Stimulated activated naive CD8-positive, alpha-beta T cell treated with anti-CD3 and anti-CD28 coated beads, Interleukin-15, amount 100 ng/mL, for 72 hours (primary cell): ENCODE results near the gene CTSL.
"Not testable (repeated sequence)": the region's sequence is repeated elsewhere in the genome, so short reads cannot be mapped to it uniquely, and the experiment has no call there.

ENCODE experiments used
- ATAC-seq: fragments of 150-1000 bp; cut with Tn5 transposase; 2 replicates; pipeline ENCODE4 v1.10.0; 2021; ENCODE audit warnings: mild to moderate bottlenecking, moderate library complexity
- DNase-seq, 2 donors: peaks; one replicate each; pipeline ENCODE4 v3.0.0; 2021 to 2022
- H3K27ac Mint-ChIP-seq, 2 donors: one replicate each; pipeline ENCODE4 v1.8.0; 2022; ENCODE audit warnings: mild to moderate bottlenecking in 2 of 2, mixed read lengths in 2 of 2, moderate library complexity in 2 of 2
- H3K27me3 Mint-ChIP-seq: one replicate; pipeline ENCODE4 v1.8.0; 2022; ENCODE audit warnings: mixed read lengths
- H3K4me1 Mint-ChIP-seq: one replicate; pipeline ENCODE4 v1.8.0; 2022; ENCODE audit warnings: mild to moderate bottlenecking, mixed read lengths
- H3K4me3 Mint-ChIP-seq, 2 donors: one replicate each; pipeline ENCODE4 v1.8.0; 2022; ENCODE audit warnings: mild to moderate bottlenecking in 2 of 2, mixed read lengths in 2 of 2, moderate library complexity in 1 of 2
- H3K9me3 Mint-ChIP-seq, 2 donors: one replicate each; pipeline ENCODE4 v1.8.0; 2022; ENCODE audit warnings: mixed read lengths in 2 of 2

Gene CTSL

GRCh38 chr9:87758330-87758729, 32.4 kb downstream of the CTSL start:
- ATAC-seq, H3K4me3 Mint-ChIP-seq, H3K4me1 Mint-ChIP-seq, H3K9me3 Mint-ChIP-seq, DNase-seq, H3K27ac Mint-ChIP-seq: not testable (repeated sequence)
- H3K27me3 Mint-ChIP-seq = peaks cover 18% of the 10 kb centered on the region

- H3K9me3 Mint-ChIP-seq, H3K4me1 Mint-ChIP-seq, H3K27ac Mint-ChIP-seq, H3K4me3 Mint-ChIP-seq, ATAC-seq, DNase-seq: not testable (repeated sequence)
- peaks cover 20% of the 10 kb centered on the region for H3K27me3 Mint-ChIP-seq
Measured at GRCh38 chr9:87759980-87760379, 34.1 kb downstream of the CTSL start.

DNA sequence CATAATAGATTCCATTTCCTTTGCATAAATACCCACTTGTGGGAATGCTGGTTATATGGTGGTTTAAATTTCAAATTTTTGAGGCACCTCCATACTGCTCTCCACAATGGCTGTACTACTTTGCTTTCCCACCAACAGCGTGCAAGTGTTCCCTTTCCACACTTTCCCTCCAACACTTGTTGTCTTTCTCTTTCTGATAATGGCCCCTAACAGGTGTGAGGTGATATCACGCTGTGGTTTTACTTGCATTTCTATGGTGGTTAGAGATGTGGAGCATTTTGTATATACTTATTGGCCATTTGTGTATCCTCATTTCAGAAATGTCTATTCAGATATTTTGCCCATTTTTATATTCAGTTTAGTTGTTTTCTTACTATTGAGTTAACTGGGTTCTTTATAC, 34.6 kb downstream of the CTSL start:
- no peak for ATAC-seq
- no peak for DNase-seq
- H3K4me1 Mint-ChIP-seq = no peaks in the 10 kb centered on the region

DNA sequence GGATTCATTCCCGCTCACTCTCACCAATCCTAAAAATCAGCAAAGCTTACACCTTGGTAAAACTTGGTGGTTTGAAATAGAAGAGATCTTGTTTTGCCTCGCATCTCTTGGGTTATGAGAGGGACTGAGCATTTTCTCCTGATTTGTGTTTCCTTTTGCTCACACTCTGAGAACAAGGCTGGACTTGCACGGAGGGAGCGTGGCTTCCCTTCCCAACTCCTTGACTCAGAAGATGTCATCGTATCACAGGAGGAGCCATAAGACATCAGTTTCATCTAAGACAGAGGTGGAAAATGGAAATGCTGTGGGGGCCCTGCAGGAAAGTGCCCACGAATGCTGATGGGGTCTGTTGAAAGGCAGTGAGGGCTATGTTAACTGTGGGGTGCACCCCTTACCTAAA, 37.4 kb downstream of the CTSL start:
- peaks cover 15% of the 10 kb centered on the region for H3K27me3 Mint-ChIP-seq
- no peaks in the 10 kb centered on the region for H3K4me1 Mint-ChIP-seq
- no peak overlapping the region for H3K27ac Mint-ChIP-seq
- DNase-seq (no peak), ATAC-seq (no peak)
- peaks cover 0 to 6% of the 10 kb centered on the region in 2 donors for H3K9me3 Mint-ChIP-seq
- H3K4me3 Mint-ChIP-seq = no peak overlapping the region

More for the DNA sequence above, 34.6 kb downstream of the CTSL start:
- H3K4me3 Mint-ChIP-seq = no peak overlapping the region
- peaks cover 15% of the 10 kb centered on the region for H3K27me3 Mint-ChIP-seq
- peaks cover 0 to 6% of the 10 kb centered on the region in 2 donors for H3K9me3 Mint-ChIP-seq
- H3K27ac Mint-ChIP-seq = no peak overlapping the region

DNA sequence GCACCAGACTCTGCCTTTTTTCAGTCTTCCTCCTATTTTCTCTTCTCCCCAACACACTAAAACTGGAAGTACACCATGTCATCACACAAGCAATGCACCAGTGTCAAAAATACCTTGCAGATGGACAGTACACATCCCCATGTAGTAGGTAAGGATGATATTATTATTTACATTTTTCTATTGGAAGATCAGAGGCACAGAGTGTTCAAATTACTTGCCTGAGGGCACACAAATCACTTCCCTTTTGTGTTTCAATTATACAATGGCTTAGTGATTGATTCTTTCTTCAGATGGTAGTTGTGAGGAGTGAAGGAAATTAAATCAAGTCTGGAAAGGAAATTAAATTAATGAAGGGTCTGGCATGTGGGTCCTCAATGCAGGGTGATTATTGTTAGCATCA, 39.6 kb downstream of the CTSL start:
- Mint-ChIP-seq H3K27ac (no peak overlapping the region), H3K27me3 (peaks cover 15% of the 10 kb centered on the region), H3K4me1 (no peaks in the 10 kb centered on the region), H3K4me3 (no peak overlapping the region), H3K9me3 (peaks cover 0 to 6% of the 10 kb centered on the region in 2 donors)
- ATAC-seq (no peak), DNase-seq (no peak)

DNA sequence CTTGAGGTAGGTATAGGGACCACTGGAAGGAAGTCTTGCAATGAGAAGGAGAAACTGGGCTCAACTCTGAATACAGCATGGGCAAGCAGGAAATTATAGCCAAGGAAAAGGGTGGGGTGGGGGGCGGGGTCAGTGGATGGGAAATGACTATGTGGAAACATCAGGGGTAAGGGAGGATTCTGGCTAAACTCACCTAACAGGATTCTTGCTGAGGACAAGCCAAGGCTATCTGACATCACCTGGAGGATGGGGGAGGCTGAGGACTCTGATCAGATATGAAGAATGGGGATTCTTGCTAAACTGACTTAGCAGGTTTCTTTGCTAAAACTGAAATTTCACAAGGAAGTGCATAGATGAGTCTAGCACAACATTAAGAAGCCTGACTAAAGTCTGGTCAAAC, 40.8 kb downstream of the CTSL start:
- Mint-ChIP-seq H3K4me1 (no peaks in the 10 kb centered on the region), H3K9me3 (no peaks in the 10 kb centered on the region), H3K27me3 (peaks cover 20% of the 10 kb centered on the region), H3K27ac (no peak overlapping the region), H3K4me3 (no peak overlapping the region)
- DNase-seq (no peak), ATAC-seq (no peak)

GRCh38 chr9:87770616-87771315, 44.8 kb downstream of the CTSL start:
- Mint-ChIP-seq H3K4me3 (no peak overlapping the region), H3K9me3 (no peaks in the 10 kb centered on the region), H3K27ac (no peak overlapping the region), H3K4me1 (no peaks in the 10 kb centered on the region), H3K27me3 (peaks cover 23% of the 10 kb centered on the region)
- ATAC-seq = no peak
- DNase-seq = no peak

GRCh38 chr9:87771316-87772006, 45.5 kb downstream of the CTSL start:
- Mint-ChIP-seq H3K27me3 (peaks cover 23% of the 10 kb centered on the region), H3K9me3 (no peaks in the 10 kb centered on the region), H3K4me3 (no peak overlapping the region), H3K27ac (no peak overlapping the region), H3K4me1 (no peaks in the 10 kb centered on the region)
- no peak for ATAC-seq
- no peak for DNase-seq

DNA sequence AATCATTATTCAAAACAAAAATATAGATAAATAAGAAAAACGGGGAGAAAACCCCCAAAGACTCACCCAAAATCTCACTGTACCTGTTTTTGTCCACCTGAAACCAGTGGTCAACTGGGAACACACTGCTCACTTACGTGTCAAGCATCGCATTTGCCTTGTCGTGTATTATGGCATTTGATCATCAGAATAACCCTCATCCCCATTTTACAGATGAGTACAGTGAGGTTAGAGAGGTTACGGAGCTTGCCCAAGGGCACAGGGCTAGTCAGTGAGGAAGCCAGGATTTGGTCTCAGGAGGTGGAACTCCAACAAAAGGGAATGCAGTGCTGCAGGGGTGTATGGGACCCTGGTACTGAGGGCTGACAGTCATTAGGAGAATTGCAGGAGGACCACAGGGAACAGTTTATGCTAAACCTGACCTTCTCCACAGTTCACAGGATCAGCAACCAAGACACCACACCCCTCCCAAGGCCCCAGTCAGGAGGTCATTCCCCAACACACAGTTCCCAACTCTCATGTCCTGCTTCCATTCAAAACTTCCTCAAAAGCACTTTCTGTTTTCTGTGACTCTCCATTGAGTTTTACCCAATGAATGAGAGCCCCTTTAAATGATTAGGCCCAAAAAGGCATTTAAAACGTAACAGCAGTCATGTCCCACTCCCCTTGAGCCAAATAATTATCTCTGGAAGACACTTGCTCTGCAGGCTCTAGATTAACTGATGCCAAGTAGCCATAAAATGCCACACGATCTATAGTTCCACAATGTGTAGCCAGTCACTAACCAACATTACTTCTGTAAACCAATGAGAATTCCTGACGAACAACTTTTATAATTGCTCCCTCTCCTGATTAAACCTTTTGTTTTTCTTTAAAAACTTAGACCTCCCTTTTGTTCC, 50.8 kb downstream of the CTSL start:
- peaks cover 11% of the 10 kb centered on the region for H3K27me3 Mint-ChIP-seq
- H3K4me3 Mint-ChIP-seq = no peak overlapping the region
- ATAC-seq (no peak), DNase-seq (no peak)
- no peaks in the 10 kb centered on the region for H3K9me3 Mint-ChIP-seq
- no peaks in the 10 kb centered on the region for H3K4me1 Mint-ChIP-seq
- H3K27ac Mint-ChIP-seq = no peak overlapping the region

DNA sequence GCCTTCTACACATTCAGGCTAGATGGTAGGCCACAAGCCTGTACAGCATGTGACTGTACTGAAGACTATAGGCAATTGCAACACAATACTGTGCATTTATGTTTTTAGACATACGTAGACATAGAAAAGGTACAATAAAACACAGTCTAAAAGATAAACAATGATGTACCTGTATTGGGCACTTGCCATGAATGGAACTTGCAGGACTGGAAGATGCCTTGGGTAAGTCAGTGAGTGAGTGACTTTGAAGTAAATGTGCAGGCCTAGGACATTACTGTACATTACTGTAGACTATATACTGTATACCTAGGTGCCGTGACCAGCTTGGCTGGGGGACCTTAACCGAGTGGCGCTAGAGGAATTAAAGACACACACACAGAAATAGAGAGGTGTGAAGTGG, 53.1 kb downstream of the CTSL start:
- Mint-ChIP-seq H3K27ac (no peak overlapping the region), H3K4me1 (no peaks in the 10 kb centered on the region), H3K9me3 (no peaks in the 10 kb centered on the region), H3K27me3 (no peaks in the 10 kb centered on the region), H3K4me3 (no peak overlapping the region)
- DNase-seq = no peak
- ATAC-seq = no peak
